ENCODE results near the gene TAS2R30.

DNA sequence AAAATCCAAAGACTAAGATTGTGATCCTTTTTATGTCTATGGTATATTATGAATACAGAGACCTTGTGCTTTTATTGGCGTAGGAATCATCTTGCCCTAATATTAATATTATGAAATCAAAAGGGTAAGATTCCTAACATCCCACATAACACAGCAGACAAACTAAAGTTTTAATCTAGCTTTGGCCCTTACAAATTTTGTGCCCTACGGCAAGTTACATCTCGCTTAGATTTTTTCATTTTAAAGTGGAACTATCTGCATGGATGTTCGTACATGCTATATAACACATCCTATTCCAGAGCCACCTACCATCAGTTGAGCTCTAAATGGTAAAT is 36.3 kb upstream of the TAS2R30 start:
- TF ChIP-seq, protein P1, sequence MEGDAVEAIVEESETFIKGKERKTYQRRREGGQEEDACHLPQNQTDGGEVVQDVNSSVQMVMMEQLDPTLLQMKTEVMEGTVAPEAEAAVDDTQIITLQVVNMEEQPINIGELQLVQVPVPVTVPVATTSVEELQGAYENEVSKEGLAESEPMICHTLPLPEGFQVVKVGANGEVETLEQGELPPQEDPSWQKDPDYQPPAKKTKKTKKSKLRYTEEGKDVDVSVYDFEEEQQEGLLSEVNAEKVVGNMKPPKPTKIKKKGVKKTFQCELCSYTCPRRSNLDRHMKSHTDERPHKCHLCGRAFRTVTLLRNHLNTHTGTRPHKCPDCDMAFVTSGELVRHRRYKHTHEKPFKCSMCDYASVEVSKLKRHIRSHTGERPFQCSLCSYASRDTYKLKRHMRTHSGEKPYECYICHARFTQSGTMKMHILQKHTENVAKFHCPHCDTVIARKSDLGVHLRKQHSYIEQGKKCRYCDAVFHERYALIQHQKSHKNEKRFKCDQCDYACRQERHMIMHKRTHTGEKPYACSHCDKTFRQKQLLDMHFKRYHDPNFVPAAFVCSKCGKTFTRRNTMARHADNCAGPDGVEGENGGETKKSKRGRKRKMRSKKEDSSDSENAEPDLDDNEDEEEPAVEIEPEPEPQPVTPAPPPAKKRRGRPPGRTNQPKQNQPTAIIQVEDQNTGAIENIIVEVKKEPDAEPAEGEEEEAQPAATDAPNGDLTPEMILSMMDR (tag by site-specific recombination; IDR thresholded peaks at IDR 0.05): no peak
- TF ChIP-seq ZNF114 (tag by site-specific recombination; IDR thresholded peaks at IDR 0.05) (no peak), ZNF391 (tag by site-specific recombination; IDR thresholded peaks at IDR 0.05; ENCODE audit: borderline replicate concordance, low read depth) (no peak), ZNF350 (tag by site-specific recombination; IDR thresholded peaks at IDR 0.05) (no peak), ZNF140 (tag by site-specific recombination; IDR thresholded peaks at IDR 0.05) (no peak)
- TF ChIP-seq, protein P2, sequence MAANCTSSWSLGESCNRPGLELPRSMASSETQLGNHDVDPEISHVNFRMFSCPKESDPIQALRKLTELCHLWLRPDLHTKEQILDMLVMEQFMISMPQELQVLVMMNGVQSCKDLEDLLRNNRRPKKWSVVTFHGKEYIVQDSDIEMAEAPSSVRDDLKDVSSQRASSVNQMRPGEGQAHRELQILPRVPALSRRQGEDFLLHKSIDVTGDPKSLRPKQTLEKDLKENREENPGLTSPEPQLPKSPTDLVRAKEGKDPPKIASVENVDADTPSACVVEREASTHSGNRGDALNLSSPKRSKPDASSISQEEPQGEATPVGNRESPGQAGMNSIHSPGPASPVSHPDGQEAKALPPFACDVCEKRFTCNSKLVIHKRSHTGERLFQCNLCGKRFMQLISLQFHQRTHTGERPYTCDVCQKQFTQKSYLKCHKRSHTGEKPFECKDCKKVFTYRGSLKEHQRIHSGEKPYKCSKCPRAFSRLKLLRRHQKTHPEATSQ (tag by site-specific recombination; IDR thresholded peaks at IDR 0.05): no peak

Data from HEK293 (cell line).